OCI-LY7 (cell line): ENCODE measurements around the gene ZNF777. TPM values are rescaled to one million over a fixed set of nuclear protein-coding genes. Genes with fewer than 3 reads are reported as not detected.

Source experiments
- BruUV-seq: library from RNA; stranded (reverse); fragments of 400-500 nt; replicated peaks from 2 replicates; lab custom pipeline; 2021; lab: Mats Ljungman, UMichigan
- CTCF ChIA-PET: fragments of 300-600 bp; sonication (Branson Sonifier 250); formaldehyde crosslinking; loops from one replicate; lab custom pipeline; 2022; ENCODE audit warnings: antibody characterized with exemption; ENCODE audit not compliant: unreplicated experiment; lab: Charles Lee
- POLR2A ChIA-PET: fragments of 300-600 bp; sonication (Branson Sonifier 250); formaldehyde crosslinking; loops from one replicate; lab custom pipeline; 2022; ENCODE audit warnings: antibody characterized with exemption; lab: Charles Lee
- DNase-seq: peaks from one replicate; pipeline ENCODE4 v3.0.0-alpha.2; 2015; ENCODE audit warnings: low spot score
- H2AFZ ChIP-seq: fragments of 200-600 bp; sonication (generic), shearing (Covaris generic); 2 replicates; pipeline ENCODE4 v1.6.1; 2014; ENCODE audit warnings: mild to moderate bottlenecking, antibody characterized with exemption, low read length, moderate library complexity
- H3K27ac ChIP-seq: fragments of 200-600 bp; sonication (generic); 2 replicates; pipeline ENCODE4 v1.5.1; 2014; ENCODE audit warnings: mixed run types, low read depth, mild to moderate bottlenecking, moderate library complexity, low read length, inconsistent platforms; ENCODE audit not compliant: poor library complexity, severe bottlenecking
- H3K36me3 ChIP-seq: fragments of 200-600 bp; sonication (generic); 2 replicates; pipeline ENCODE4 v1.6.1; 2014; ENCODE audit warnings: mild to moderate bottlenecking, antibody characterized with exemption, low read length, moderate library complexity, mixed read lengths; ENCODE audit not compliant: insufficient read depth
- H3K4me1 ChIP-seq: fragments of 200-600 bp; sonication (generic); 2 replicates; pipeline ENCODE4 v1.5.1; 2014; ENCODE audit warnings: mild to moderate bottlenecking, low read length; ENCODE audit not compliant: insufficient read depth, poor library complexity, severe bottlenecking
- H3K4me2 ChIP-seq: fragments of 200-600 bp; sonication (generic); 2 replicates; pipeline ENCODE4 v1.6.1; 2014; ENCODE audit warnings: mild to moderate bottlenecking, low read length
- H3K4me3 ChIP-seq: fragments of 200-600 bp; sonication (generic); 2 replicates; pipeline ENCODE4 v1.5.1; 2014; ENCODE audit warnings: mild to moderate bottlenecking, low read depth, low read length; ENCODE audit not compliant: poor library complexity, severe bottlenecking
- H3K79me2 ChIP-seq: fragments of 200-600 bp; sonication (generic); 2 replicates; pipeline ENCODE4 v1.6.1; 2016; ENCODE audit warnings: low read depth, mild to moderate bottlenecking, low read length, moderate library complexity, mixed read lengths; ENCODE audit not compliant: insufficient read depth
- H3K9me2 ChIP-seq: fragments of 200-600 bp; sonication (generic); 2 replicates; pipeline ENCODE4 v1.6.1; 2016; ENCODE audit warnings: mild to moderate bottlenecking, low read length, mixed read lengths; ENCODE audit not compliant: insufficient read depth
- H3K9me3 ChIP-seq: fragments of 200-600 bp; sonication (generic); 2 replicates; pipeline ENCODE4 v1.6.1; 2014; ENCODE audit warnings: mild to moderate bottlenecking, mixed run types, low read length, mixed read lengths
- H4K20me1 ChIP-seq: fragments of 200-600 bp; sonication (generic); 2 replicates; pipeline ENCODE4 v1.6.1; 2014; ENCODE audit warnings: mild to moderate bottlenecking, antibody characterized with exemption, low read length, moderate library complexity, mixed read lengths; ENCODE audit not compliant: insufficient read depth
- EZH2phosphoT487 ChIP-seq: fragments of 200-600 bp; sonication (generic); IDR thresholded peaks from 2 replicates; pipeline ENCODE4 v1.6.1; 2018; ENCODE audit warnings: low read depth, borderline replicate concordance, mild to moderate bottlenecking, mixed run types, antibody characterized with exemption, low read length, moderate library complexity, mixed read lengths
- intact Hi-C: fragments of 100-400 bp; cut with micrococcal nuclease; formaldehyde crosslinking; loops from one replicate; pipeline ENCODE4 v1.10.0; 2022; ENCODE audit not compliant: unreplicated experiment
- total RNA-seq, 2 experiments: library from RNA; depleted of rRNA in 1 of 2; stranded (reverse); fragments of >200 nt in 1 of 2; shearing (Covaris generic) in 1 of 2; gene quantifications; 2 replicates each; pipeline ENCODE4 v1.2.3, GENCODE V29; 2014 to 2022
- TF ChIP-seq, protein P1 (sequence below): fragments of 200-600 bp; sonication (generic); conservative IDR thresholded peaks from 2 replicates; pipeline ENCODE4 v1.5.1; 2014; ENCODE audit warnings: mild to moderate bottlenecking, antibody characterized with exemption, low read length, moderate library complexity, mixed read lengths

ZNF777 gene
- total RNA-seq, 2 experiments from 2014 or later = 5.2 to 9.5 TPM

DNA sequence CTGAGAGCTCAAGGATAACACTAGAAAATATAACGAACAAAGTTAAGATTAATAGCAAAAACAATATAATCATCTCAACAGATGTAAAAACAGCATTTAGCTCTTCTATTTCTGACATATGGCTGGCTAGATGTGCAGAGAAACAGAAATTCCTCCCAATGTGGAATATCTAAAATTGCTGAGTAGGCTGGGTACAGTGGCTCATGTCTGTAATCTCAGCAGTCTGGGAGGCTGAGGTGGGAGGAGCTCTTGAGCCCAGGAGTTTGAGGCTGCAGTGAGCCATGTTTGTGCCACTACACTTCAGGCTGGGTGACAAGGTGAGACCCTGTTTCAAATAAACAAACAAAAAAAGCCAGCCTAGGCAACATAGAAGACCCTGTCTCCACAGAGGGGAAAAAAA lies 18.7 kb upstream of the ZNF777 start:
- no peak overlapping the region for H3K27ac ChIP-seq
- ChIA-PET CTCF (no interaction called here), POLR2A (interaction anchor here (1.2 to 1.6 kb wide), 3 partner anchors 11 to 23 kb away, joined by 3 to 5 read pairs (median 3); partner anchors contain the start of gene ZNF777)
- no peak overlapping the region for H2AFZ ChIP-seq
- no peaks in the 10 kb centered on the region for H3K9me2 ChIP-seq
- peaks cover 15% of the 10 kb centered on the region; the same call in 1 of the 2 replicates for H3K9me3 ChIP-seq
- H3K36me3 ChIP-seq = peaks cover 74% of the 10 kb centered on the region
- no peak overlapping the region for H3K4me2 ChIP-seq
- H4K20me1 ChIP-seq = no peaks in the 10 kb centered on the region
- no peaks in the 10 kb centered on the region for H3K79me2 ChIP-seq
- no peak overlapping the region for H3K4me3 ChIP-seq
- DNase-seq = no peak
- intact Hi-C loops = no loop called here
- TF ChIP-seq, protein P1, sequence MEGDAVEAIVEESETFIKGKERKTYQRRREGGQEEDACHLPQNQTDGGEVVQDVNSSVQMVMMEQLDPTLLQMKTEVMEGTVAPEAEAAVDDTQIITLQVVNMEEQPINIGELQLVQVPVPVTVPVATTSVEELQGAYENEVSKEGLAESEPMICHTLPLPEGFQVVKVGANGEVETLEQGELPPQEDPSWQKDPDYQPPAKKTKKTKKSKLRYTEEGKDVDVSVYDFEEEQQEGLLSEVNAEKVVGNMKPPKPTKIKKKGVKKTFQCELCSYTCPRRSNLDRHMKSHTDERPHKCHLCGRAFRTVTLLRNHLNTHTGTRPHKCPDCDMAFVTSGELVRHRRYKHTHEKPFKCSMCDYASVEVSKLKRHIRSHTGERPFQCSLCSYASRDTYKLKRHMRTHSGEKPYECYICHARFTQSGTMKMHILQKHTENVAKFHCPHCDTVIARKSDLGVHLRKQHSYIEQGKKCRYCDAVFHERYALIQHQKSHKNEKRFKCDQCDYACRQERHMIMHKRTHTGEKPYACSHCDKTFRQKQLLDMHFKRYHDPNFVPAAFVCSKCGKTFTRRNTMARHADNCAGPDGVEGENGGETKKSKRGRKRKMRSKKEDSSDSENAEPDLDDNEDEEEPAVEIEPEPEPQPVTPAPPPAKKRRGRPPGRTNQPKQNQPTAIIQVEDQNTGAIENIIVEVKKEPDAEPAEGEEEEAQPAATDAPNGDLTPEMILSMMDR = no peak
- no peak for TF ChIP-seq EZH2phosphoT487
- no TSS peak for BruUV-seq
- H3K4me1 ChIP-seq = no peaks in the 10 kb centered on the region

DNA sequence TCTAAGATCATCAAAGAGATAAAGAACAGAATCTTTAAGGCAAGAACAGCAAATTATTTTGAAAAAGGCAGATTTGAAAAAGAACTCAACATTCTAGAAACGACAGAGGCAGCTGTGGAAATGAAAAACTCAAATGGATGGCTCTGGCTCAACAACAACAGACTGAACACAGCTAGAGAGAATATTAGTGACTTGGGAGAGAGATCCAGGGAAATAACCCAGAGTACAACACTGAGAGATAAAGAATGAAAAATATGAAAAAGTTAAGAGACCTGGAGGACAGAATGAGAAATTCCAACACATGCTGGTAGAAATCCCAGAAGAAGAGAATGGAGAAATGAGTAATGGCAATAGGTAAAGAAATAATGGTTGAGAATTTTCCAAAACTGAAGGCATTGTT lies 17.9 kb upstream of the ZNF777 start:
- ChIA-PET CTCF (no interaction called here), POLR2A (interaction anchor here (1.2 to 1.6 kb wide), 3 partner anchors 12 to 24 kb away, joined by 3 to 5 read pairs (median 3); partner anchors contain the start of gene ZNF777)
- H3K4me2 ChIP-seq = no peak overlapping the region
- H3K4me1 ChIP-seq = no peaks in the 10 kb centered on the region
- no peak overlapping the region for H3K4me3 ChIP-seq
- H3K9me2 ChIP-seq = no peaks in the 10 kb centered on the region
- H3K79me2 ChIP-seq = no peaks in the 10 kb centered on the region
- no peak overlapping the region for H3K27ac ChIP-seq
- H3K9me3 ChIP-seq = peaks cover 15% of the 10 kb centered on the region; the same call in 1 of the 2 replicates
- no peak overlapping the region for H2AFZ ChIP-seq
- no peaks in the 10 kb centered on the region for H4K20me1 ChIP-seq
- H3K36me3 ChIP-seq = peaks cover 77% of the 10 kb centered on the region
- no peak for TF ChIP-seq EZH2phosphoT487
- TF ChIP-seq, protein P1 = no peak
- DNase-seq = no peak
- BruUV-seq = no TSS peak
- intact Hi-C loops = no loop called here
